DND-41 (cell line): ENCODE results near the gene ESR1.

Experiments
- ATAC-seq: fragments of 200-7000 bp; cut with Tn5 transposase; 3 replicates; pipeline ENCODE4 v1.9.1; 2021; ENCODE audit warnings: low read depth; ENCODE audit not compliant: insufficient read depth
- DNase-seq: peaks from one replicate; pipeline ENCODE4 v3.0.0-alpha.2; 2020
- H2AFZ ChIP-seq: 2 replicates; pipeline ENCODE4 v1.6.0; 2012; ENCODE audit warnings: low read depth, low read length
- H3K27ac ChIP-seq: 2 replicates; pipeline ENCODE4 v1.5.1; 2012; ENCODE audit warnings: low read length, inconsistent platforms
- H3K27me3 ChIP-seq: fragments of 200-600 bp; sonication (generic); 2 replicates; pipeline ENCODE4 v1.6.0; 2012; ENCODE audit warnings: low read length, mild to moderate bottlenecking, inconsistent platforms; ENCODE audit not compliant: insufficient read depth, poor library complexity
- H3K36me3 ChIP-seq: 2 replicates; pipeline ENCODE4 v1.5.1; 2012; ENCODE audit warnings: low read length, inconsistent platforms; ENCODE audit not compliant: insufficient read depth
- H3K4me1 ChIP-seq: 2 replicates; pipeline ENCODE4 v1.5.1; 2012; ENCODE audit warnings: mild to moderate bottlenecking, low read length; ENCODE audit not compliant: insufficient read depth
- H3K4me2 ChIP-seq: 2 replicates; pipeline ENCODE4 v1.6.0; 2012; ENCODE audit warnings: mild to moderate bottlenecking, moderate library complexity, low read length, inconsistent platforms; ENCODE audit not compliant: insufficient read depth
- H3K4me3 ChIP-seq, 2 experiments: fragments of 200-600 bp in 1 of 2; shearing (Covaris generic) in 1 of 2; 2 replicates each; pipeline ENCODE4 v1.5.1; 2012 to 2016; ENCODE audit warnings: inconsistent platforms in 2 of 2, low read length in 2 of 2, mild to moderate bottlenecking in 2 of 2, low read depth in 1 of 2, moderate library complexity in 1 of 2
- H3K79me2 ChIP-seq: 2 replicates; pipeline ENCODE4 v1.6.0; 2012; ENCODE audit warnings: low read length, inconsistent platforms; ENCODE audit not compliant: insufficient read depth
- H3K9ac ChIP-seq: 2 replicates; pipeline ENCODE4 v1.6.0; 2012; ENCODE audit warnings: low read depth, mild to moderate bottlenecking, inconsistent platforms, low read length, moderate library complexity
- H3K9me3 ChIP-seq: 2 replicates; pipeline ENCODE4 v1.5.1; 2012; ENCODE audit warnings: low read length, moderate library complexity, mild to moderate bottlenecking, inconsistent platforms; ENCODE audit not compliant: insufficient read depth, severe bottlenecking
- H4K20me1 ChIP-seq: 2 replicates; pipeline ENCODE4 v1.6.0; 2012; ENCODE audit warnings: low read length; ENCODE audit not compliant: insufficient read depth
- EZH2 ChIP-seq: IDR thresholded peaks from 3 replicates; pipeline ENCODE4 v1.6.1; 2012; ENCODE audit warnings: borderline replicate concordance, low read depth, mild to moderate bottlenecking, moderate library complexity, low read length, inconsistent platforms; ENCODE audit not compliant: severe bottlenecking
- TF ChIP-seq, protein P1 (sequence below): IDR thresholded peaks from 2 replicates; pipeline ENCODE4 v1.5.1; 2012; ENCODE audit warnings: borderline replicate concordance, low read length, moderate library complexity, mild to moderate bottlenecking; ENCODE audit not compliant: poor library complexity, severe bottlenecking; ENCODE audit errors: extremely low read depth

ESR1 gene

GRCh38 chr6:152164957-152165356, 357.5 kb downstream of the ESR1 start:
- H3K4me1 ChIP-seq: no peaks in the 10 kb centered on the region
- no peak overlapping the region for H2AFZ ChIP-seq
- H3K4me3 ChIP-seq: no peak overlapping the region
- no peak for ATAC-seq
- H3K9ac ChIP-seq: no peak overlapping the region
- no peak overlapping the region for H3K27ac ChIP-seq
- no peaks in the 10 kb centered on the region for H3K79me2 ChIP-seq
- peaks cover 8% of the 10 kb centered on the region; the same call in 1 of the 2 replicates for H3K36me3 ChIP-seq
- H3K27me3 ChIP-seq: no peaks in the 10 kb centered on the region
- TF ChIP-seq, protein P1, sequence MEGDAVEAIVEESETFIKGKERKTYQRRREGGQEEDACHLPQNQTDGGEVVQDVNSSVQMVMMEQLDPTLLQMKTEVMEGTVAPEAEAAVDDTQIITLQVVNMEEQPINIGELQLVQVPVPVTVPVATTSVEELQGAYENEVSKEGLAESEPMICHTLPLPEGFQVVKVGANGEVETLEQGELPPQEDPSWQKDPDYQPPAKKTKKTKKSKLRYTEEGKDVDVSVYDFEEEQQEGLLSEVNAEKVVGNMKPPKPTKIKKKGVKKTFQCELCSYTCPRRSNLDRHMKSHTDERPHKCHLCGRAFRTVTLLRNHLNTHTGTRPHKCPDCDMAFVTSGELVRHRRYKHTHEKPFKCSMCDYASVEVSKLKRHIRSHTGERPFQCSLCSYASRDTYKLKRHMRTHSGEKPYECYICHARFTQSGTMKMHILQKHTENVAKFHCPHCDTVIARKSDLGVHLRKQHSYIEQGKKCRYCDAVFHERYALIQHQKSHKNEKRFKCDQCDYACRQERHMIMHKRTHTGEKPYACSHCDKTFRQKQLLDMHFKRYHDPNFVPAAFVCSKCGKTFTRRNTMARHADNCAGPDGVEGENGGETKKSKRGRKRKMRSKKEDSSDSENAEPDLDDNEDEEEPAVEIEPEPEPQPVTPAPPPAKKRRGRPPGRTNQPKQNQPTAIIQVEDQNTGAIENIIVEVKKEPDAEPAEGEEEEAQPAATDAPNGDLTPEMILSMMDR: no peak
- TF ChIP-seq EZH2: no peak
- no peaks in the 10 kb centered on the region for H4K20me1 ChIP-seq
- no peaks in the 10 kb centered on the region for H3K9me3 ChIP-seq
- no peak for DNase-seq
- no peak overlapping the region for H3K4me2 ChIP-seq

DNA sequence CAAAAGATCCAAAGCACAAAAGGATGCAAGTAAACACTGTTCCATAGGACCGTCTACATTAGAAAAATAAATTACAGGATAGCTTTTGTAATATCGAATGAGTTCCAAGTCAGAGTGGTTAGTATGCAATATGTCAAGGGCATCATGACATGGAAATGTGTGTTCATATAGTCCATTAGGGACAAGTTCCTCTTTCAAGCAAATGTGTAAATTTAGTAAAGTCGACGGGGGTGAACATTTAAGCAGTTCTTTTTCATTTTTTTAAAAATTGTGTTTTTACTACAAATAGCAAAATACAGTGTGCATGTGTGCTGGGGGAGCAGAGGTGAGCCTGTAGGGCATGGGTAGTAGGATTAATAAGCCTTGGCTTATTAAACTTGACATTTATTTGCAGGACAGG, 359.0 kb downstream of the ESR1 start:
- no peaks in the 10 kb centered on the region for H3K79me2 ChIP-seq
- no peak overlapping the region for H3K4me3 ChIP-seq
- H3K9me3 ChIP-seq: no peaks in the 10 kb centered on the region
- H3K27ac ChIP-seq: no peak overlapping the region
- ATAC-seq (no peak), DNase-seq (no peak)
- H3K27me3 ChIP-seq: no peaks in the 10 kb centered on the region
- no peaks in the 10 kb centered on the region for H3K4me1 ChIP-seq
- H2AFZ ChIP-seq: no peak overlapping the region
- no peak overlapping the region for H3K9ac ChIP-seq
- no peaks in the 10 kb centered on the region for H4K20me1 ChIP-seq
- no peak overlapping the region for H3K4me2 ChIP-seq
- peaks cover 8% of the 10 kb centered on the region; the same call in 1 of the 2 replicates for H3K36me3 ChIP-seq
- no peak for TF ChIP-seq EZH2
- TF ChIP-seq, protein P1: no peak

DNA sequence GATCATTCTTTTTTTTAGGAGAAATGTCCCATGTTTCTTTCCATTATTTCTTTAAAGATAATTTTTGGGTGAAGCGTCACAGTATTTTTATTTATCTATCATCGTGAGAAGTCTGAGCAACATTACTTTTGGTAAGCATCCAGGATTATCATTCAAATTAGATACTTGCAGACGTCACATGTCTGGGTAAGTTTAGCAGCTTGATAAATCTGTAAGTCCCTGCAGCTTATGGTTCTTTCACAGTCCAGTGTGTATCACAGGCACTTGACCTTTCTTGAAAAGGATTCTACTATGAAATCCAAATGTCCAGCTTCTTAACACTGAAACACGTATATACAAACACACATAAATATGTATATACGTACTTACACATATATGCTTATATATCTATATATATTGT, 359.4 kb downstream of the ESR1 start:
- Histone ChIP-seq H4K20me1 (no peaks in the 10 kb centered on the region), H3K9me3 (no peaks in the 10 kb centered on the region), H3K79me2 (no peaks in the 10 kb centered on the region), H3K27me3 (no peaks in the 10 kb centered on the region), H3K4me3 (no peak overlapping the region), H3K4me2 (no peak overlapping the region), H2AFZ (no peak overlapping the region), H3K4me1 (no peaks in the 10 kb centered on the region), H3K36me3 (peaks cover 8% of the 10 kb centered on the region; the same call in 1 of the 2 replicates), H3K27ac (no peak overlapping the region), H3K9ac (no peak overlapping the region)
- TF ChIP-seq EZH2: no peak
- TF ChIP-seq, protein P1: no peak
- DNase-seq (no peak), ATAC-seq (no peak)
